Smooth muscle cell (in vitro differentiated cells): Measurements from ENCODE around the gene SLC27A1. TPM values are rescaled to one million over a fixed set of nuclear protein-coding genes. Genes with fewer than 3 reads are reported as not detected.

Experiments used
- DNase-seq: peaks from one replicate; lab custom pipeline; 2025; ENCODE audit not compliant: unreplicated experiment; lab: John Stamatoyannopoulos, UW
- H2AFZ ChIP-seq: fragments of 200-600 bp; sonication (generic); 2 replicates; pipeline ENCODE4 v1.6.0; 2016; ENCODE audit warnings: antibody characterized with exemption, low read depth, mild to moderate bottlenecking
- H3F3A ChIP-seq: fragments of 200-600 bp; sonication (generic); 2 replicates; pipeline ENCODE4 v1.6.0; 2017; ENCODE audit warnings: antibody characterized with exemption, low read depth
- H3K27ac ChIP-seq: fragments of 200-600 bp; sonication (generic); 2 replicates; pipeline ENCODE4 v1.5.1; 2016; ENCODE audit warnings: low read depth, mild to moderate bottlenecking
- H3K27me3 ChIP-seq: fragments of 200-600 bp; sonication (generic); 2 replicates; pipeline ENCODE4 v1.6.1; 2016; ENCODE audit warnings: low read depth, mild to moderate bottlenecking
- H3K36me3 ChIP-seq: fragments of 200-600 bp; sonication (generic); 2 replicates; pipeline ENCODE4 v1.5.1; 2016; ENCODE audit warnings: low read depth
- H3K4me1 ChIP-seq: fragments of 200-600 bp; sonication (generic); 2 replicates; pipeline ENCODE4 v1.5.1; 2016; ENCODE audit warnings: low read depth
- H3K4me2 ChIP-seq: fragments of 200-600 bp; sonication (generic); 2 replicates; pipeline ENCODE4 v1.6.0; 2016; ENCODE audit warnings: mild to moderate bottlenecking
- H3K4me3 ChIP-seq: fragments of 200-600 bp; sonication (generic); 2 replicates; pipeline ENCODE4 v1.5.1; 2016; ENCODE audit warnings: mild to moderate bottlenecking
- H3K79me2 ChIP-seq: fragments of 200-600 bp; sonication (generic); 2 replicates; pipeline ENCODE4 v1.6.0; 2016; ENCODE audit warnings: low read depth, mild to moderate bottlenecking
- H3K9ac ChIP-seq: fragments of 200-600 bp; sonication (generic); 2 replicates; pipeline ENCODE4 v1.6.0; 2016; ENCODE audit warnings: low read depth
- H3K9me3 ChIP-seq: fragments of 200-600 bp; sonication (generic); replicated peaks from 2 replicates; pipeline ENCODE4 v1.5.1; 2016; ENCODE audit warnings: low read depth
- H4K20me1 ChIP-seq: fragments of 200-600 bp; sonication (generic); 2 replicates; pipeline ENCODE4 v1.6.0; 2016; ENCODE audit warnings: low read depth
- whole genome bisulfite sequencing: methylation state at CpG from one replicate; pipeline ENCODE4 v1.1.7; 2016; ENCODE audit warnings: low lambda C conversion rate; 5-methylcytosine and 5-hydroxymethylcytosine counted together
- polyA plus RNA-seq: library from polyadenylated mRNA; unstranded; fragments of >200 nt; fragmentation: Nextera tagmentation; extraction: Ambion mirVana; gene quantifications from 2 replicates; pipeline ENCODE4 v1.2.1, GENCODE V29; 2016
- total RNA-seq: library from RNA; depleted of rRNA; stranded (reverse); fragments of >200 nt; gene quantifications from 2 replicates; pipeline ENCODE4 v1.2.3, GENCODE V29; 2014
- TF ChIP-seq, protein P1 (sequence below): fragments of 200-600 bp; sonication (generic); IDR thresholded peaks from 2 replicates; pipeline ENCODE4 v1.5.1; 2017; ENCODE audit warnings: borderline replicate concordance, mild to moderate bottlenecking, antibody characterized with exemption; ENCODE audit not compliant: insufficient read depth, poor library complexity, severe bottlenecking

SLC27A1 gene
- total and polyA plus RNA-seq, 2 experiments from 2014 or later = 9.7 to 11.5 TPM

GRCh38 chr19:17468302-17469091, 1.8 kb upstream of the SLC27A1 start:
- no peaks in the 10 kb centered on the region for H3K9me3 ChIP-seq
- H3K4me2 ChIP-seq = peak overlapping the region; percentile 82
- peaks cover 10% of the 10 kb centered on the region for H4K20me1 ChIP-seq
- TF ChIP-seq, protein P1, sequence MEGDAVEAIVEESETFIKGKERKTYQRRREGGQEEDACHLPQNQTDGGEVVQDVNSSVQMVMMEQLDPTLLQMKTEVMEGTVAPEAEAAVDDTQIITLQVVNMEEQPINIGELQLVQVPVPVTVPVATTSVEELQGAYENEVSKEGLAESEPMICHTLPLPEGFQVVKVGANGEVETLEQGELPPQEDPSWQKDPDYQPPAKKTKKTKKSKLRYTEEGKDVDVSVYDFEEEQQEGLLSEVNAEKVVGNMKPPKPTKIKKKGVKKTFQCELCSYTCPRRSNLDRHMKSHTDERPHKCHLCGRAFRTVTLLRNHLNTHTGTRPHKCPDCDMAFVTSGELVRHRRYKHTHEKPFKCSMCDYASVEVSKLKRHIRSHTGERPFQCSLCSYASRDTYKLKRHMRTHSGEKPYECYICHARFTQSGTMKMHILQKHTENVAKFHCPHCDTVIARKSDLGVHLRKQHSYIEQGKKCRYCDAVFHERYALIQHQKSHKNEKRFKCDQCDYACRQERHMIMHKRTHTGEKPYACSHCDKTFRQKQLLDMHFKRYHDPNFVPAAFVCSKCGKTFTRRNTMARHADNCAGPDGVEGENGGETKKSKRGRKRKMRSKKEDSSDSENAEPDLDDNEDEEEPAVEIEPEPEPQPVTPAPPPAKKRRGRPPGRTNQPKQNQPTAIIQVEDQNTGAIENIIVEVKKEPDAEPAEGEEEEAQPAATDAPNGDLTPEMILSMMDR = no peak
- H2AFZ ChIP-seq = no peak overlapping the region
- 73% methylated on average over 25 of the region's 25 CpGs for WGBS
- peak overlapping the region; percentile 83 for H3K4me3 ChIP-seq
- DNase-seq = no peak
- peaks cover 13% of the 10 kb centered on the region for H3K4me1 ChIP-seq
- no peaks in the 10 kb centered on the region for H3K36me3 ChIP-seq
- no peak overlapping the region for H3K27ac ChIP-seq
- no peak overlapping the region for H3K9ac ChIP-seq
- H3K27me3 ChIP-seq = no peaks in the 10 kb centered on the region
- H3K79me2 ChIP-seq = peaks cover 25% of the 10 kb centered on the region
- H3F3A ChIP-seq = no peaks in the 10 kb centered on the region

DNA sequence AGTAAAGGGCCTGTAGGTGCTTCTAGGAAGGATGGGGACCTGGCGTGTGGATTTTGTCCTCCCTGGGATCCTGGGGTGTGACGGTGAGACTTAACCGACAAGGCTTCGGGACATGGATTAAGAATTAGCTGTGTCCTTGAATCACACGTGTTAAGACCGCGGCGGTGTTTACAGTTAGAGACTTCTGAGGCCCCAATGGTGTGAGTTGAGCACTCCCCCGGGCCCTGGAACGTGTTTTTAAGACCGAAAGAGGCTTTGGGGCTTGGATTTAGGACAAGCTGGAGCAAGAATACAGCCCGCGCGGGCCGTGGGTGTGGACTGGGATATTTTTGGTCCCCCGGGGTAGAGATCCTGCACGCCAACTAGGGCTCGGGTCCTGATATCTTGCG, 1.2 kb upstream of the SLC27A1 start:
- H3K36me3 ChIP-seq = no peaks in the 10 kb centered on the region
- H3K27me3 ChIP-seq = no peaks in the 10 kb centered on the region
- H4K20me1 ChIP-seq = peaks cover 10% of the 10 kb centered on the region
- peak overlapping the region; percentile 17 for H2AFZ ChIP-seq
- H3K9me3 ChIP-seq = no peaks in the 10 kb centered on the region
- 3% methylated on average over 19 of the region's 19 CpGs for WGBS
- peaks cover 30% of the 10 kb centered on the region for H3K79me2 ChIP-seq
- H3K4me3 ChIP-seq = peak overlapping the region; percentile 83
- TF ChIP-seq, protein P1 = no peak
- no peak for DNase-seq
- H3K4me2 ChIP-seq = peak overlapping the region; percentile 82
- no peak overlapping the region for H3K9ac ChIP-seq
- peaks cover 13% of the 10 kb centered on the region for H3K4me1 ChIP-seq
- H3K27ac ChIP-seq = peak overlapping the region; percentile 63
- no peaks in the 10 kb centered on the region for H3F3A ChIP-seq

- TF ChIP-seq, protein P1 = no peak
- H3K9ac ChIP-seq = peak overlapping the region; percentile 65
- peak; percentile 100 for DNase-seq
- H3K4me3 ChIP-seq = peak overlapping the region; percentile 83
- H3K9me3 ChIP-seq = no peaks in the 10 kb centered on the region
- peaks cover 10% of the 10 kb centered on the region for H4K20me1 ChIP-seq
- no peaks in the 10 kb centered on the region for H3K27me3 ChIP-seq
- H3K4me1 ChIP-seq = peaks cover 13% of the 10 kb centered on the region
- no peaks in the 10 kb centered on the region for H3K36me3 ChIP-seq
- H3F3A ChIP-seq = no peaks in the 10 kb centered on the region
- H3K4me2 ChIP-seq = peak overlapping the region; percentile 82
- peak overlapping the region; percentile 63 for H3K27ac ChIP-seq
- peak overlapping the region; percentile 17 for H2AFZ ChIP-seq
- peaks cover 33% of the 10 kb centered on the region for H3K79me2 ChIP-seq
- WGBS = 0% methylated on average over 19 of the region's 31 CpGs
These were observed 750 bp upstream of the SLC27A1 start for GRCh38 chr19:17469481-17470067.
